ENCODE results near the gene EXOG.

Gene EXOG

GRCh38 chr3:38548154-38548931, 52.2 kb downstream of the EXOG start:
- peak; percentile 21 to 54 for DNase-seq

GRCh38 chr3:38549082-38549481, 52.9 kb downstream of the EXOG start:
- DNase-seq: no peak

GRCh38 chr3:38549486-38549885, 53.3 kb downstream of the EXOG start:
- DNase-seq: no peak

GRCh38 chr3:38549957-38550840, 54.1 kb downstream of the EXOG start:
- DNase-seq: no peak

GRCh38 chr3:38551026-38551832, 55.1 kb downstream of the EXOG start:
- no peak for DNase-seq

- no peak for DNase-seq
These were observed 56.2 kb downstream of the EXOG start for GRCh38 chr3:38552364-38552763.

- no peak for DNase-seq
These were observed 56.9 kb downstream of the EXOG start for GRCh38 chr3:38553071-38553470.

- DNase-seq: no peak
These were observed 58.1 kb downstream of the EXOG start for GRCh38 chr3:38554127-38554827.

GRCh38 chr3:38555149-38555840, 59.2 kb downstream of the EXOG start:
- DNase-seq: no peak

GRCh38 chr3:38555926-38556325, 59.8 kb downstream of the EXOG start:
- no peak for DNase-seq

- no peak for DNase-seq
These were observed 60.7 kb downstream of the EXOG start for GRCh38 chr3:38556640-38557358.

- DNase-seq: no peak
These were observed 62.7 kb downstream of the EXOG start for GRCh38 chr3:38558864-38559263.

- no peak for DNase-seq
These were observed 64.1 kb downstream of the EXOG start for GRCh38 chr3:38560284-38560683.

- DNase-seq: no peak
These were observed 65.0 kb downstream of the EXOG start for GRCh38 chr3:38560996-38561717.

- DNase-seq: no peak
These were observed 65.8 kb downstream of the EXOG start for GRCh38 chr3:38561746-38562466.

- DNase-seq: no peak
These were observed 66.4 kb downstream of the EXOG start for GRCh38 chr3:38562467-38562925.

- DNase-seq: no peak
These were observed 67.1 kb downstream of the EXOG start for GRCh38 chr3:38563070-38563885.

- DNase-seq: no peak
These were observed 67.7 kb downstream of the EXOG start for GRCh38 chr3:38563886-38564270.

Data from NCI-H526 (cell line).